ENCODE results near the gene FYCO1. TPM values are rescaled to one million over a fixed set of nuclear protein-coding genes. Genes with fewer than 3 reads are reported as not detected.

Gene FYCO1
- total and polyA plus RNA-seq, 2 of the 8 experiments (the other 6 are each of a cell fraction or from before 2014, with no cell fraction given), result 4.8 to 10.8 TPM

GRCh38 chr3:45950686-45951600 is 44.7 kb downstream of the FYCO1 start (continued):
- no peak for TF ChIP-seq CTCF (IDR thresholded peaks at IDR 0.05; ENCODE audit: control extremely low read depth in 1 of 3, insufficient read depth in 1 of 3, low read depth in 1 of 3, low read length in 3 of 3)
- TF ChIP-seq NRF1 (IDR thresholded peaks at IDR 0.05; ENCODE audit: low read depth, low read length), result no peak
- no peak for TF ChIP-seq KDM4A (IDR thresholded peaks at IDR 0.05; ENCODE audit: low read depth, low read length, severe bottlenecking)
- no peak for TF ChIP-seq SIN3A (conservative IDR thresholded peaks at IDR 0.05 in 1 of 2, IDR thresholded peaks at IDR 0.05 in 1 of 2; ENCODE audit: low read depth in 1 of 2, low read length in 2 of 2)
